GM12873 (cell line): ENCODE measurements around the gene SLAMF8.

Experiments used
- TF ChIP-seq, protein P1 (sequence below): IDR thresholded peaks from 2 replicates; pipeline ENCODE4 v1.5.1; 2012; ENCODE audit warnings: low read depth, mild to moderate bottlenecking, moderate library complexity, low read length, control low read depth; ENCODE audit not compliant: insufficient read depth; ENCODE audit errors: missing control alignments

The SLAMF8 gene

DNA sequence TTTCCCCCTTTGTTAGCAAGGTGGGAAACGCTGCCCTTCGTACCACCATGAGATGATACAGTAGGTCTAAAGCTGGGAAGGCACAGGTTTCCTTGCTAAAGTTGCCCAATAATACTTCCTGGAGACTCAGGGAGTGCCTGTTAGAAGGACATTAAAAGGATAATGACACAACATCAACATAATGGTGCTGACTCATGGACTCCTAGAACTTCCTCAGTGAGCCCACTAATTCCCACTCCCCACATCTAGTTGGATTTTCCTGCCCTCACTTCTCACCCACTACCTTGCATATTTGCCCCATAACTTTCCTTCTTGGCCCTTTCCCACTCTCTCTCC is 55.8 kb downstream of the SLAMF8 start:
- TF ChIP-seq, protein P1, sequence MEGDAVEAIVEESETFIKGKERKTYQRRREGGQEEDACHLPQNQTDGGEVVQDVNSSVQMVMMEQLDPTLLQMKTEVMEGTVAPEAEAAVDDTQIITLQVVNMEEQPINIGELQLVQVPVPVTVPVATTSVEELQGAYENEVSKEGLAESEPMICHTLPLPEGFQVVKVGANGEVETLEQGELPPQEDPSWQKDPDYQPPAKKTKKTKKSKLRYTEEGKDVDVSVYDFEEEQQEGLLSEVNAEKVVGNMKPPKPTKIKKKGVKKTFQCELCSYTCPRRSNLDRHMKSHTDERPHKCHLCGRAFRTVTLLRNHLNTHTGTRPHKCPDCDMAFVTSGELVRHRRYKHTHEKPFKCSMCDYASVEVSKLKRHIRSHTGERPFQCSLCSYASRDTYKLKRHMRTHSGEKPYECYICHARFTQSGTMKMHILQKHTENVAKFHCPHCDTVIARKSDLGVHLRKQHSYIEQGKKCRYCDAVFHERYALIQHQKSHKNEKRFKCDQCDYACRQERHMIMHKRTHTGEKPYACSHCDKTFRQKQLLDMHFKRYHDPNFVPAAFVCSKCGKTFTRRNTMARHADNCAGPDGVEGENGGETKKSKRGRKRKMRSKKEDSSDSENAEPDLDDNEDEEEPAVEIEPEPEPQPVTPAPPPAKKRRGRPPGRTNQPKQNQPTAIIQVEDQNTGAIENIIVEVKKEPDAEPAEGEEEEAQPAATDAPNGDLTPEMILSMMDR: no peak

GRCh38 chr1:159883134-159883533 is 56.5 kb downstream of the SLAMF8 start:
- TF ChIP-seq, protein P1: no peak

GRCh38 chr1:159884296-159884695 is 57.6 kb downstream of the SLAMF8 start:
- TF ChIP-seq, protein P1: no peak
